ENCODE measurements around the gene SDR42E2. TPM values are rescaled to one million over a fixed set of nuclear protein-coding genes. Genes with fewer than 3 reads are reported as not detected.

SDR42E2 gene
- total and polyA plus RNA-seq, 2 of the 8 experiments (the other 6 are each of a cell fraction or from before 2014, with no cell fraction given): 0.08 TPM; not detected in 1

DNA sequence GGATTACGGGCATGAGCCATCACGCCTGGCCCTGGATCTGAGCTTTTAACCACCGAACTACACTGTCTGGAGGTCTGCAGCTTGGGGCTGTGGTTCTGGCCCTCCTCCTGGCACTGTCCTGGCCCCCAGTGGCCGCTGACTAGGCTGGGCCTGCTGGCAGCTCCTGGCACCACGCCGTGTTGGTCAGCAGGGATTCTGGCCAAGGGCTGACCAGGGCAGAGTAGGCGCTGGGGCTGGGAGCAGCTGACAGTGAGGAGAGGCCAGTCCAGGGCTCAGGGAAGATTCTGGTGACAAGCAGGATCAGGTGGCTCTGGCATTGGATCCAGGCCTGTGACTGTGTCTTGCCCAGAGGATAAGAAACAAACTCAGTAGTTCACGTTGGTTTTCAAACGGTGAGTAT is 58.4 kb downstream of the SDR42E2 start:
- no peak overlapping the region; a peak in 1 of 7 replicates for H3K9ac ChIP-seq (replicated peaks in 1 of 4; ENCODE audit: extremely low read depth in 1 of 4, low read depth in 3 of 4, low read length in 3 of 4)
- no peak overlapping the region for H3K4me2 ChIP-seq (ENCODE audit: insufficient read depth in 1 of 2, low read depth in 2 of 2, low read length in 2 of 2)
- no peak overlapping the region for H3K4me3 ChIP-seq (ENCODE audit: extremely low read depth in 1 of 4, insufficient read depth in 2 of 4, low read depth in 3 of 4, low read length in 4 of 4)
- H2BK12ac ChIP-seq (ENCODE audit: low read depth, low read length): 0 out of 2 replicates have a peak overlapping the region, but pooled peaks have one; percentile 17
- H3K14ac ChIP-seq (ENCODE audit: insufficient read length): no peak overlapping the region
- H4K91ac ChIP-seq (replicated peaks; ENCODE audit: insufficient read length, low read length): no peak overlapping the region
- H3K79me1 ChIP-seq (ENCODE audit: low read depth, low read length): no peaks in the 10 kb centered on the region; the same call in 1 of the 2 replicates
- H2BK20ac ChIP-seq (ENCODE audit: low read length): no peak overlapping the region
- no peaks in the 10 kb centered on the region for H3K9me3 ChIP-seq (ENCODE audit: insufficient read depth in 2 of 2, low read depth in 1 of 2, low read length in 1 of 2)
- no peak overlapping the region for H2AK5ac ChIP-seq (ENCODE audit: low read depth, low read length)
- H2BK5ac ChIP-seq (ENCODE audit: low read depth, low read length): no peak overlapping the region; the same call in 1 of the 2 replicates
- peaks cover 0 to 5% (median 3%) of the 10 kb centered on the region in 4 experiments; a peak in 6 of 7 replicates for H3K4me1 ChIP-seq (replicated peaks in 1 of 4; ENCODE audit: control insufficient read depth in 3 of 4, insufficient read depth in 4 of 4, low read length in 3 of 4)
- no peaks in the 10 kb centered on the region for H3K23me2 ChIP-seq (ENCODE audit: low read depth, low read length)
- ChIA-PET CTCF (ENCODE audit: partially characterized antibody) (interaction anchor here (0.5 to 1.8 kb wide), 8 partner anchors 11 to 1680 kb away, joined by 3 to 11 read pairs (median 3); no protein-coding TSS in a partner anchor), POLR2A (ENCODE audit: partially characterized antibody) (interaction anchor here (1.0 to 3.7 kb wide), 2 partner anchors 9 to 11 kb away, joined by 3 to 14 read pairs; no protein-coding TSS in a partner anchor)
- peaks cover 0 to 1% of the 10 kb centered on the region in 2 experiments for H4K20me1 ChIP-seq (replicated peaks in 1 of 2; ENCODE audit: control insufficient read depth in 1 of 2, insufficient read depth in 2 of 2, low read length in 2 of 2)
- no peak overlapping the region for H4K8ac ChIP-seq (ENCODE audit: extremely low read depth, insufficient read depth, low read length)
- H3K23ac ChIP-seq (ENCODE audit: insufficient read length): no peak overlapping the region
- no peak overlapping the region for H3K4ac ChIP-seq (replicated peaks; ENCODE audit: insufficient read length, low read depth, low read length)
- H3K79me2 ChIP-seq (ENCODE audit: control insufficient read depth in 1 of 2, insufficient read depth in 2 of 2, low read length in 2 of 2): peaks cover 0 to 7% of the 10 kb centered on the region in 2 experiments; a peak in 1 of 4 replicates
- H4K5ac ChIP-seq (ENCODE audit: insufficient read length, low read depth, low read length): no peak overlapping the region
- no peaks in the 10 kb centered on the region for H3K27me3 ChIP-seq (replicated peaks in 1 of 4; ENCODE audit: control insufficient read depth in 3 of 4, extremely low read depth in 1 of 4, insufficient read depth in 3 of 4, low read length in 3 of 4)
- DNase-seq (ENCODE audit: low read depth in 1 of 2, low spot score in 2 of 2): no peak
- no peaks in the 10 kb centered on the region for H3K36me3 ChIP-seq (ENCODE audit: control insufficient read depth in 2 of 4, insufficient read depth in 4 of 4, low read length in 3 of 4)
- FAIRE-seq: no peak
- H3K27ac ChIP-seq (ENCODE audit: low read depth, low read length): no peak overlapping the region
- 82% methylated on average over 9 of the region's 9 CpGs; no CpG with 5 or more reads in 1 of the 2 experiments for WGBS, 2 experiments (ENCODE audit: extremely low coverage in 1 of 2, insufficient coverage in 1 of 2, insufficient read length in 1 of 2, insufficient replicate concordance in 2 of 2, low coverage in 1 of 2, low lambda C conversion rate in 2 of 2, missing lambda C conversion rate in 1 of 2)
- H3K18ac ChIP-seq (ENCODE audit: extremely low read depth, low read length): no peak overlapping the region
- H2BK15ac ChIP-seq (ENCODE audit: low read length): no peak overlapping the region
- H3K56ac ChIP-seq (replicated peaks; ENCODE audit: insufficient read length, low read depth, low read length): no peak overlapping the region
- H2AFZ ChIP-seq (ENCODE audit: low read length): no peak overlapping the region
- H2BK120ac ChIP-seq (replicated peaks; ENCODE audit: low read depth, low read length): no peak overlapping the region
- no peak for TF ChIP-seq ASH2L (IDR thresholded peaks at IDR 0.05; ENCODE audit: low read length)
- no peak for TF ChIP-seq RNF2 (IDR thresholded peaks at IDR 0.05; ENCODE audit: borderline replicate concordance, low read depth, low read length, missing control alignments, poor library complexity, severe bottlenecking)
- TF ChIP-seq TAF7 (optimal IDR thresholded peaks at IDR 0.05; ENCODE audit: borderline replicate concordance, low read depth, low read length): no peak
- TF ChIP-seq EP300 (IDR thresholded peaks at IDR 0.05; ENCODE audit: borderline replicate concordance in 1 of 2, low read depth in 2 of 2, low read length in 2 of 2): no peak
- no peak for TF ChIP-seq MAFK (IDR thresholded peaks at IDR 0.05; ENCODE audit: low read depth, low read length)
- TF ChIP-seq, protein P1, sequence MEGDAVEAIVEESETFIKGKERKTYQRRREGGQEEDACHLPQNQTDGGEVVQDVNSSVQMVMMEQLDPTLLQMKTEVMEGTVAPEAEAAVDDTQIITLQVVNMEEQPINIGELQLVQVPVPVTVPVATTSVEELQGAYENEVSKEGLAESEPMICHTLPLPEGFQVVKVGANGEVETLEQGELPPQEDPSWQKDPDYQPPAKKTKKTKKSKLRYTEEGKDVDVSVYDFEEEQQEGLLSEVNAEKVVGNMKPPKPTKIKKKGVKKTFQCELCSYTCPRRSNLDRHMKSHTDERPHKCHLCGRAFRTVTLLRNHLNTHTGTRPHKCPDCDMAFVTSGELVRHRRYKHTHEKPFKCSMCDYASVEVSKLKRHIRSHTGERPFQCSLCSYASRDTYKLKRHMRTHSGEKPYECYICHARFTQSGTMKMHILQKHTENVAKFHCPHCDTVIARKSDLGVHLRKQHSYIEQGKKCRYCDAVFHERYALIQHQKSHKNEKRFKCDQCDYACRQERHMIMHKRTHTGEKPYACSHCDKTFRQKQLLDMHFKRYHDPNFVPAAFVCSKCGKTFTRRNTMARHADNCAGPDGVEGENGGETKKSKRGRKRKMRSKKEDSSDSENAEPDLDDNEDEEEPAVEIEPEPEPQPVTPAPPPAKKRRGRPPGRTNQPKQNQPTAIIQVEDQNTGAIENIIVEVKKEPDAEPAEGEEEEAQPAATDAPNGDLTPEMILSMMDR (IDR thresholded peaks at IDR 0.05; ENCODE audit: control extremely low read depth in 1 of 3, insufficient read depth in 1 of 3, low read depth in 1 of 3, low read length in 3 of 3): no peak
- no peak for TF ChIP-seq TCF12 (IDR thresholded peaks at IDR 0.05; ENCODE audit: low read depth, low read length)
- no peak for TF ChIP-seq JUND (IDR thresholded peaks at IDR 0.05; ENCODE audit: low read length)
- TF ChIP-seq CHD2 (IDR thresholded peaks at IDR 0.05; ENCODE audit: low read length): no peak
- no peak for TF ChIP-seq JUN (IDR thresholded peaks at IDR 0.05; ENCODE audit: low read depth, low read length)
- no peak for TF ChIP-seq CREB1 (IDR thresholded peaks at IDR 0.05)
